ENCODE results near the gene WIPF2.
"Not testable (repeated sequence)": the region's sequence is repeated elsewhere in the genome, so short reads cannot be mapped to it uniquely, and the experiment has no call there.

The WIPF2 gene

GRCh38 chr17:40194821-40195220 is 24.3 kb upstream of the WIPF2 start:
- no peak for DNase-seq

DNA sequence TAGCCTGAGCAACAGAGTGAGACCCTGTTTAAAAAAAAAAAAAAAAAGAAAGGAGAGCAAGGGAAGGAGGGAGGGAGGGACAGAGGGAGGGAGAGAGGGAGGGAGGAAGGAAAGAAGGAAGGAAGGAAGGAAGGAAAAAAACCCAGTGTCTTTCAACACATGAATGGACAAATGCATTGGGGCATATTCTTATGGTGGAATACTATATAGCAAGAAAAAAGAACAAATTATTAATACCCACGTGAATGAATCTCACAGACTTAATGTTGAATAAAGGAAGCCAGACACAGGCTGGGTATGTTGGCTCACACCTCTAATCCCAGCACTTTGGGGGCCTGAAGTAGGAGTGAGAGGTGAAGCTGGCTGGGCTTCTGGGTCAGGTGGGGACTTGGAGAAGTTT is 21.6 kb upstream of the WIPF2 start:
- DNase-seq: no peak

- DNase-seq: not testable (repeated sequence)
Observed at GRCh38 chr17:40197965-40198456, 21.1 kb upstream of the WIPF2 start.

DNA sequence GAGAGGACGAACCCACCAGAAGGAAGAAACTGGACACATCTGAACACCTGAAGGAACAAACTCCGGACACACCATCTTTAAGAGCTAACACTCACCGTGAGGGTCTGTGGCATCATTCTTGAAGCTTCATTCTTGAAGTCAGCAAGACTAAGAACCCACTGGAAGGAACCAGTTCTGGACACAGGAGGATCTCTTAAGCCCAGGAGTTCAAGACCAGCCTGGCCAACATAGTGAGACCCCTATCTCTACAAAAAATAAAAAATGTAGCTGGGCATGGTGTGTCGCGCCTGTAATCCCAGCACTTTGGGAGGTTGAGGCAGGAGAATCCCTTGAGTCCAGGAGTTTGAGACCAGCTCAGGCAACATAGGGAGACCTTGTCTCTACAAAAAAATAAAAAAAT is 20.5 kb upstream of the WIPF2 start:
- DNase-seq: no peak

DNA sequence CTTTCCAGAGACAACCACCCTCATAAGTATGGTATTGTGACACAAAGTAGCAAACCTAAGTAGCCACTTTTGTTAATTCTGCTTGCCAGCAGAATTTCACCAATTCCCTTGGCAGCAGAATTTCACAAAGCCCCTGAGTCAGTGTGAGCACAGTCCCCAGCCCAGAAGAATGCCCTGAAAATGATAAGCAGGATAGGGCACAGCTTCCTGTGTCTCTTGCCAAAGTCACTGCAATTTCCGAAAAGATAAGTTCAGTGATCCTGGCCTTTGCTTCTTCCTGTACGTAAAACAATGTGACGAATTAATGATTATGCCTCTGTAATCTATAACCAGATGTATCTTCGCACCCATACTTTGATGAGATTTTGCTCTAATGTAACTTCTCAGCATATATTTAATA is 16.0 kb upstream of the WIPF2 start:
- no peak for DNase-seq

DNA sequence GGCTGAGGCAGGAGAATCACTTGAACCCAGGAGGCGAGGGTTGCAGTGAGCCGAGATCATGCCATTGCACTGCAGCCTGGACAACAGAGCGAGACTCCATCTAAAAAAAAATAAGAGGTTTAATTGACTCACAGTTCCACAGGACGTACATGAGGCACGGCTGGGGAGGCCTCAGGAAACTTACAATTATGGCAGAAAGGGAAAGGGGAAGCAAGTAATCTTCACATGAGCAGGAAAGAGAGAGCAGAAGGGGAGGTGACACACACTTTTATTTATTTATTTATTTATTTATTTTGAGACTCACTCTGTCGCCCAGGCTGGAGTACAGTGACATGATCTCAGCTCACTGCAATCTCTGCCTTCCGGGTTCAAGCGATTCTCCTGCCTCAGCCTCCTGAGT is 12.9 kb upstream of the WIPF2 start:
- not testable (repeated sequence) for DNase-seq

DNA sequence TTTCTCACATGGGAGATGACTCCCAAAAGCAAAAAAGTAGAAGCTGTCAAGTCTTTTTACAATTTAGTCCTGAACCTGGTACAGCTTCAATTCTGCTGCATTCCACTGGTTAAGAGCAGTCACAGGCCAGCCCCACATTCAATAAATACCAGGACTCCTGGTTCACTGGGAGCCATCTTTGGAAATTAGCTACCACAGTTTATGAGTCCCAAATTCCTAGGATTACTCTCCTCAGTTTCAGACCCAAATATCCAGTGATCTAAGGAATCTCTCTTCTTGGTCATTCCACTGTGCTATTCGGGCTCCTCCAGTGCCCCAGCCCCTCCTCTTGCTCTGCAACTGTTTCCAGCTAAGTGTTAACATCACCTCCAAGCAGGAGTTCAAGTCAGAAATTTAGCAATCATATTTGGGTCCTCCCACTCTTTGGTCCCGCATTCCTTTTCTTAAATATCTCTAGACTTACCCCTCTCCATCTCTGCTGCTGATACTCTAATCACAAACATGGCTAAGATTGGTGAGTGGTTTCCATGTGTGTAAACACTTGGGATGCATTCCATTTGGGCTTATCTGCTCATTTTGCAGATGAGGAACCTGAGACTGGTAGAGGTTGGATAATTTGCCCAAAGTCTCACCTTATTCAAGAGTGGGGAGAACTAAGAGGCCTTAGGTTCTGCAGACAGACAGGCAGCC is 9.6 kb upstream of the WIPF2 start:
- no peak for DNase-seq

GRCh38 chr17:40213914-40214313 is 5.2 kb upstream of the WIPF2 start:
- not testable (repeated sequence) for DNase-seq

DNA sequence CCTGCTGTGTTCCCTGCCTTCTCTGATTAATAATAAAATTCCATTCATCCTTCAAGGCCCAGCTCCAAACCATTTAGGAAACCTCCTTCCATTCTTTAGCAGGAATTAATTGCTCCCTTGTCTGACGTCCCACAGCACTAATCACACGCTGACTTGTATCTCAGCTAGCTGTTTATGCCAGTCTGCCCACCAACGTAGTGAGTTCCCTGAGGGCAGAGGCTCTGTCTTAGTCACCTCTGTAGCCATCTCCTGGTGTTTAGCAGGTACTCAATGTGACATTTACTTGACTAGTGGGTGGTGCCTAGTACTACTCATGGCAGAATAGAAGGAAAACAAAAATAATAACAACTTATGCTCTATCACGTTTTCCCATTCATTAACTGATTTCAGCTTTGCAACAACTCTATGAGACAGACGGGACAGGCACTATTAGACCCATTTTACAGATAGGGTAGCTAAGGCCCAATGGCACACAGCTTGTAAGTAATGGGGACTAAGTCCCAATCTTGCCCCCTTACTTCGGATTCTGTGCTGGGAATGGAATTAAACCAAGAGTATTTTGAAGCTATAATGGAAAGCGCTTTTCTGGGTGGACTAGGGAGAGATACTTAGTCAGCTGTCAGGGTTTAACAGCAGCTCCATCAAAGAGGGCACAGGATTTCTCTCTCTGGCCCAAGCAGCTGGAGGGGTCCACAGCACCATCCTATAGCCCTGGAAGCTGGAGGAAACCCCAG is 931 bp upstream of the WIPF2 start:
- no peak for DNase-seq

- peak; percentile 70 for DNase-seq
Observed at GRCh38 chr17:40219594-40220338, 662 bp downstream of the WIPF2 start.

DNA sequence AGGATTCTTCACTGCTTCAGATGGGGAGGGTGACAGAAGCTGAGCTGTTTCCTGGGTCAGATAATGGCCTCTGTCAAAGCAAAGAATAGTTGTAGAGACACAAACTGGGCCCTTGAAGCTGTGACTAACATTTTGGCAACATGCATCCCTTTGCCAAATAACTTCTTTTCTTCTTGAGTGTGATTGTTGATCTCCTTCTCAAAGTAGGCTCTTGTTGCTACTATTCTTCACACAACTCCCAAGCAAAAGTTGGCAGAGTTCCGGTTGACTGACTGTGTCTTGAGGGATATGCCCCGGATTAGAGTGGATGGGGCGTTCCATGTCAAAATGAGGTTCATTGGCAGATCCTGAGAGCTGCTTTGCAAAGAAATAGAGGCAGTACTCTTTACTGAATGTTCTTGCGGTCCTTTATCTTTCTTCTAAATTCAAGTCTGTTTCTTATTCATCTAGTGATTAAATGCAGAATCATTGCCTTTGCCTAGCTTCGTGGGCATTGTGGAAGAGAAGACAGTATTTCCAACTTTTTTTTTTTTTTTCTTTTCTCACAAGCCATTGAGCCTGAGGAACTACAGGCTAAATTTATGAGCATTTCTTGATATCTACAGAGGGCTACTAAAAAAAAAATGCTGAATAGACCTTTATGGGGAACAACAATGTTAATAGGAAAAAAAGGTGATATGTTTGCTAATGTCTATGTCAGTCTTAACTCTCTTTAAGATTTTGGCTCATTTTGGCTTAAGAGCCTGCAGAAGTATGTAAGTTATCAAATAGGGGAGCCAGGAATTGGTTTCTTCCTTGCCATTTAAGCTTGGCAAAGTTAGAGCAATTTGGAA is 5.8 kb downstream of the WIPF2 start:
- DNase-seq: no peak

- not testable (repeated sequence) for DNase-seq
Observed at GRCh38 chr17:40229146-40229545, 10.0 kb downstream of the WIPF2 start.

DNA sequence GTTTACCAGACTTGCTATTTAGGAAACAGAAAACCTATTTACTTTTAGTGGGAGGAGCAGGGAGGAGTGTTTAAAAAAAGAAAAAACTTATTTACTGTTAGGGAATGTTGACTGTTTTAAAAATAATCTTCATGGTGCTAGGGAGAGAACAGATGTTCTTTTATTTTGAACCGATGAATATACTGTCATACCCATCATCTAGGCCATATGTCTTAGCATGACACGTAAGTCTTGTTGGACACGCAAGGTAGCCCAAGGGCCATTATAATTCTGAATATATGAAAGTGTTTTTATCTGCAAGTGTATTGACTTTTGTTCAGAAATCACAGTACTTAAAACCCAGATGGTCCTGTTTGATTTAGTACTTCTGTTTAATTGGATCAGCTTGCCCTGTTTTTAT is 11.6 kb downstream of the WIPF2 start:
- DNase-seq: no peak

GRCh38 chr17:40231928-40232327 is 12.8 kb downstream of the WIPF2 start:
- not testable (repeated sequence) for DNase-seq

DNA sequence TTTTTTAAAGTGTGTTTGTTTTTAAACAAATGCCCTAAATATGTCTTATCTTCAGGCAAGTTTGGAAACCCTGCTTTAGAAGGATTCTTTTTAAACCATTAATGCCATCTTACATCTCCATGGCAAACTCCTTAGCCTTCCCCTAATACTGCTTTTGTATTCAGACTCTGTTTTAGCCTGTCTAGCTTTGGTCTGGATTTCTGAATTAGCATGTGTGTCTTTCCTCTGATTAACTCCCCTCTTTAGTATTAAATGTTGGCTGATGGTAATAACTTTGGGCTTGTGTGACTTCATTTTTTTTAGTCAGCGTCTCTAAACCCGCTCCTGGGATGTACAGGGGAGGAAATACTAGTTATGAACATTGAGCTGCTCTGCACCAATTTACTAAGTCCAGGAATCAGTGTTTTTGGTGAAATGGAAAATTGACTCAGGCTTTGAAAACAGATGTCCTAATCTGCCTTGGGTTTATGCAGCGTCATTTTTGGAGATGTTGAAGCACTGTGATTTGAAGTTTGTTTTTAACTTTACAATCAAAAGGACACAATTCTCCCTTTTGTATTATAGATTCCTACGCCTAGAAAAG is 22.2 kb downstream of the WIPF2 start:
- no peak for DNase-seq

- DNase-seq: no peak
Observed at GRCh38 chr17:40242774-40243173, 23.7 kb downstream of the WIPF2 start.

DNA sequence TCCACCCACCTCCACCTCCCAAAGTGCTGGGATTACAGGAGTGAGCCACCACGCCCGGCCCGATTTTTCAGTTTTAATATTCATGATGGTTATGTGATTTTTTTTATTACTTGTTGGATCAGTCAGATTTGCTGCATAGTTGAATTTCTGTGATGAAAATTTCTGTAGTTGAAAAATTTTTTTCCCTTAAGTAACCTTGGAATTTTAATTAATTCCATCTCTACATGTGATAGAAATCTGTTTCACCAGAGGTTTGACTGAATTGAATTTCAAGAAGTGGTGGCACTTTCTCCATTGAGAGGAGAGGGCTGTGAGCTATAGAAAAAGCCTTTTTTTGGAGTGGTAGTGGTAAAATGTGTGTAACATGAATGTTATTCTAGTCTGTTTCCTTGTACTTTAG is 24.7 kb downstream of the WIPF2 start:
- DNase-seq: no peak

DNA sequence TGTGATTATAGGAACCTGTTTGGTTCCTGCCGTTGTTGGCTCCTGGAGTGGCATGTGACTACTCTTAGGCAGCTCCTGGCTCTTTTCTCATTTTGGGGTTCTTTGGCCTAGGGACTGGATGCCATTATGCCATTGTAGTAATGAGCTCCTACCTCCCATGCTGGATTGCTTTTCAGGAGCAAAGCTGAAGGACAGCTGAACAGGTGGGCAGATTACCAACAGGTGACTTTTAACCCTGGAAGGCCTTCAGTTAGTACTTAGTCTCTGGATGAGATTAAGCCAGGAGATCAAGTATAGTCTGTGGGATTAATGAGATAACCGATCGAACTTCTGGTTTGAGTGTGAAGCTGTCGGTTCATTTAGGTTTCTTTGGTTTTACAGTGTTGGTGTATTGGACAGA is 25.2 kb downstream of the WIPF2 start:
- no peak for DNase-seq

DNA sequence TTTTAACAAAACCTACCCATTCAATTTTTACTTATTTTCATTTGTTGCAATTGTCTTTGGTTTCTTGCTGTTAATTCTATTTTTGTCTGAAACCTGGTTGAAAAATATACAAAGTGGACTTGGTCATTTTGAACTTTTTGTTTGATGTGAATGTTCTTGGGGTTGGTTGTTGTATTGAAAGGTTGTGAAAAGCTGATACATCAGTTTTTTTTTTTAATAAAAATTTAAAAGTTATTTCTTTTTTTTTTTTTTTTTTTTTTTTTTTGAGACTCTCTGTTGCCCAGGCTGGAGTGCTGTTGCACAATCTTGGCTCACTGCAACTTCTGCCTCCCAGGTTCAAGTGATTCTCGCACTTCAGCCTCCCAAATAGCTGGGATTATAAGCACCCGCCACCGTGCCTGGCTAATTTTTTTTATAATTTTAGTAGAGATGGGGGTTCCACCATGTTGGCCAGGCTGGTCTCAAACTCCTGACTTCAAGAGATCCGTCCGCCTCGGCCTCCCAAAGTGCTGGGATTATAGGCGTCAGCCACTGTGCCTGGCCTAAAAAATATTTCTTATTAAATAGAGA is 28.9 kb downstream of the WIPF2 start:
- DNase-seq: no peak

DNA sequence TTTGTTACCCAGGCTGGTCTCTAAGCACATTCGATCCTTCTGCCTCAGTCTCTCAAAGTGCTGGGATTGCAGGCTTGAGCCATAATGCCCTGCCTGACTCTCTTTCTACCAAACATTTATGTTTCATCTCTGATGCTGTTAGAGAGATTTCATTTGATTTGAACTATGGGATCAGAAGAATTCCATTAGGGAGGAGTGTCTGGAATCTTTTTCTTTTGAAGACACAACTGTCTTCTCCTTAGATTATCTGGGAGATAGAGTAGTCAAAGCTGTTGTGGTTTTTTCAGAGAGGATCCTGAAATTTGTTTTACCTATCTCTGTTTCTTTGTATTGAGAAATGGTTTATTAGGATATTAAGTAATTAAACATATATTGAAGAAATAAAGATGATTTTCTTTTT is 29.4 kb downstream of the WIPF2 start:
- DNase-seq: no peak

DNA sequence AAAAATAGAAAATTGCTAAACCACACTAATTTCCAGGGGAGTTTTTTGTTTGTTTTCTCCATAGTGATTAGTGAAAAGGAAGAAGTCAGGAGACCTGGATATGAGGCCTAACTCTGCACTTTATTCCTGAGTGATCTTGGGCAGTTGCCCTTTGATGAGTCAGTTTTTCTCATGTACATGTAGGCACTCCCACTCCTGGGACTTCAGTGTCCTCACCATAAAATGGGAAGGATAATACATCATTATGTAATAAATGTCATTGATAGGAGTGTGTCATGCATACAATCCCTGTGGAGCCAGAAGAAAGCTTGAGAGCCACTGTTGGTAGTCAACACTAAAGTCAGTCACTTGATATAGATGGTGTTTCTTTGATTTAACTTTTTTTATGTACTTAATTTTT is 32.5 kb downstream of the WIPF2 start:
- no peak for DNase-seq

- no peak for DNase-seq
Observed at GRCh38 chr17:40253565-40253964, 34.5 kb downstream of the WIPF2 start.

All from NCI-H510A treated with DMSO at 0.1 percent for 48 hours (cell line).